Measurements from ENCODE around the gene SCOC. TPM values are rescaled to one million over a fixed set of nuclear protein-coding genes. Genes with fewer than 3 reads are reported as not detected.

The SCOC gene
- total and polyA plus RNA-seq, 2 of the 13 experiments (the other 11 are each of a cell fraction or from before 2014, with no cell fraction given): 43.8 to 65.2 TPM

DNA sequence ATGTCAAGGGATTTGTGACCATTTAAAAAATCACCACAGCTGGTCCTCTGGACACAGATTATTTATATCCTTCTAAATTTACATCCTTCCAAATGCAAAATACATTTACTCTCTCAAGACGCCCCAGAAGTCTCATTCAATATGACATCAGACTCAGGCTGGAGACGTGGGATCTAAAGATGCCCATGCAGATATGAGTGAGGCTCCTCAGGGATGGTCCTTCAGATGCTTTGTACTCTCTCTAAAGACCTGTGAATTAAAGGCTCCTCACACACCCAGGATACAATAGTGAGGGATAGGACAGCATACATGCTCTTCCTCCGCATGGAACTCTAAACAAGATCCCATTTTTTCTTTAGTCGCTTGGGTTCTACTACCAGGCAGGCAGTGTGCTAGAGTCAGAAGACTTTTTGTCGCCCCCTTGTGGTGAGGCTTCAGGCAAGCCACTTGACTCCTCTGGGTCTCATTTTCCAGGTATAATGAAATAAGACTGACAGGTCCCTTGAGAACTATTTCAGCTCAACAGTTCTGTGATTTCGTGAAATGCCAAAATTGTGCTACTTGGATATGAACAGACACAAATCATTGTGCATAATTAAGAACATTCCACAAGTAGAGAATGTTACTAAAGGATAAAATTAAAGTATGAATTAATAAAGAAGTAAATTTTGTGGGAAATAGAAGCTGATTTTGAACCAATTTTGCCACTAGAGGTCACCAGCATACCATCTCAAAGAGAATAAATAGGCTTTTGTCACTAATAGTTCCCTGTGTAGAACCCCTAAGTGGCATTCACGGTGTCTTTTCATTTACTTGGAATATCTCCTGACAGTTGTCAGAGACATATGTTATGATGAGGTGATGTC lies 13.7 kb upstream of the SCOC start (continued):
- TF ChIP-seq, protein P1, sequence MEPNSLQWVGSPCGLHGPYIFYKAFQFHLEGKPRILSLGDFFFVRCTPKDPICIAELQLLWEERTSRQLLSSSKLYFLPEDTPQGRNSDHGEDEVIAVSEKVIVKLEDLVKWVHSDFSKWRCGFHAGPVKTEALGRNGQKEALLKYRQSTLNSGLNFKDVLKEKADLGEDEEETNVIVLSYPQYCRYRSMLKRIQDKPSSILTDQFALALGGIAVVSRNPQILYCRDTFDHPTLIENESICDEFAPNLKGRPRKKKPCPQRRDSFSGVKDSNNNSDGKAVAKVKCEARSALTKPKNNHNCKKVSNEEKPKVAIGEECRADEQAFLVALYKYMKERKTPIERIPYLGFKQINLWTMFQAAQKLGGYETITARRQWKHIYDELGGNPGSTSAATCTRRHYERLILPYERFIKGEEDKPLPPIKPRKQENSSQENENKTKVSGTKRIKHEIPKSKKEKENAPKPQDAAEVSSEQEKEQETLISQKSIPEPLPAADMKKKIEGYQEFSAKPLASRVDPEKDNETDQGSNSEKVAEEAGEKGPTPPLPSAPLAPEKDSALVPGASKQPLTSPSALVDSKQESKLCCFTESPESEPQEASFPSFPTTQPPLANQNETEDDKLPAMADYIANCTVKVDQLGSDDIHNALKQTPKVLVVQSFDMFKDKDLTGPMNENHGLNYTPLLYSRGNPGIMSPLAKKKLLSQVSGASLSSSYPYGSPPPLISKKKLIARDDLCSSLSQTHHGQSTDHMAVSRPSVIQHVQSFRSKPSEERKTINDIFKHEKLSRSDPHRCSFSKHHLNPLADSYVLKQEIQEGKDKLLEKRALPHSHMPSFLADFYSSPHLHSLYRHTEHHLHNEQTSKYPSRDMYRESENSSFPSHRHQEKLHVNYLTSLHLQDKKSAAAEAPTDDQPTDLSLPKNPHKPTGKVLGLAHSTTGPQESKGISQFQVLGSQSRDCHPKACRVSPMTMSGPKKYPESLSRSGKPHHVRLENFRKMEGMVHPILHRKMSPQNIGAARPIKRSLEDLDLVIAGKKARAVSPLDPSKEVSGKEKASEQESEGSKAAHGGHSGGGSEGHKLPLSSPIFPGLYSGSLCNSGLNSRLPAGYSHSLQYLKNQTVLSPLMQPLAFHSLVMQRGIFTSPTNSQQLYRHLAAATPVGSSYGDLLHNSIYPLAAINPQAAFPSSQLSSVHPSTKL (CRISPR knock-in tag; IDR thresholded peaks at IDR 0.05): peak; percentile 36; the same call in 1 of the 2 replicates
- TF ChIP-seq SMC3 (IDR thresholded peaks at IDR 0.05; ENCODE audit: low read length): peak; percentile 59
- TF ChIP-seq, protein P2, sequence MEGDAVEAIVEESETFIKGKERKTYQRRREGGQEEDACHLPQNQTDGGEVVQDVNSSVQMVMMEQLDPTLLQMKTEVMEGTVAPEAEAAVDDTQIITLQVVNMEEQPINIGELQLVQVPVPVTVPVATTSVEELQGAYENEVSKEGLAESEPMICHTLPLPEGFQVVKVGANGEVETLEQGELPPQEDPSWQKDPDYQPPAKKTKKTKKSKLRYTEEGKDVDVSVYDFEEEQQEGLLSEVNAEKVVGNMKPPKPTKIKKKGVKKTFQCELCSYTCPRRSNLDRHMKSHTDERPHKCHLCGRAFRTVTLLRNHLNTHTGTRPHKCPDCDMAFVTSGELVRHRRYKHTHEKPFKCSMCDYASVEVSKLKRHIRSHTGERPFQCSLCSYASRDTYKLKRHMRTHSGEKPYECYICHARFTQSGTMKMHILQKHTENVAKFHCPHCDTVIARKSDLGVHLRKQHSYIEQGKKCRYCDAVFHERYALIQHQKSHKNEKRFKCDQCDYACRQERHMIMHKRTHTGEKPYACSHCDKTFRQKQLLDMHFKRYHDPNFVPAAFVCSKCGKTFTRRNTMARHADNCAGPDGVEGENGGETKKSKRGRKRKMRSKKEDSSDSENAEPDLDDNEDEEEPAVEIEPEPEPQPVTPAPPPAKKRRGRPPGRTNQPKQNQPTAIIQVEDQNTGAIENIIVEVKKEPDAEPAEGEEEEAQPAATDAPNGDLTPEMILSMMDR (CRISPR knock-in tag; IDR thresholded peaks at IDR 0.05): peak; percentile 71
- TF ChIP-seq RAD21 (CRISPR knock-in tag; IDR thresholded peaks at IDR 0.05): 0 out of 2 replicates have a peak, but pooled peaks have one; percentile 16
- no peak for TF ChIP-seq STAT5B (CRISPR knock-in tag; IDR thresholded peaks at IDR 0.05)
- TF ChIP-seq CHD4 (IDR thresholded peaks at IDR 0.05; ENCODE audit: borderline replicate concordance, low read length): no peak
- no peak for TF ChIP-seq NPAS2 (CRISPR knock-in tag; IDR thresholded peaks at IDR 0.05; ENCODE audit: borderline replicate concordance)
- TF ChIP-seq, protein P3, sequence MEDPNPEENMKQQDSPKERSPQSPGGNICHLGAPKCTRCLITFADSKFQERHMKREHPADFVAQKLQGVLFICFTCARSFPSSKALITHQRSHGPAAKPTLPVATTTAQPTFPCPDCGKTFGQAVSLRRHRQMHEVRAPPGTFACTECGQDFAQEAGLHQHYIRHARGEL (CRISPR knock-in tag; IDR thresholded peaks at IDR 0.05): peak; percentile 98; the same call in 1 of the 2 replicates
